Astrocyte (in vitro differentiated cells and primary cell): ENCODE data around the gene THOC6. TPM values are rescaled to one million over a fixed set of nuclear protein-coding genes. Genes with fewer than 3 reads are reported as not detected.

Experiments
- DNase-seq: peaks from one replicate; pipeline ENCODE4 v3.0.0-alpha.2; 2010; ENCODE audit warnings: low read depth
- FAIRE-seq: peaks from 2 replicates; lab custom pipeline; 2011; peaks lifted over from hg19 to GRCh38; lab: Jason Lieb, UNC
- H2AFZ ChIP-seq: 2 replicates; pipeline ENCODE4 v1.6.0; 2012; ENCODE audit warnings: low read depth, low read length, inconsistent platforms
- H3K27ac ChIP-seq: 2 replicates; pipeline ENCODE4 v1.5.1; 2011; ENCODE audit warnings: low read depth, low read length, inconsistent platforms
- H3K27me3 ChIP-seq: 2 replicates; pipeline ENCODE4 v1.6.0; 2011; ENCODE audit warnings: low read length, inconsistent platforms; ENCODE audit not compliant: insufficient read depth
- H3K36me3 ChIP-seq: 2 replicates; pipeline ENCODE4 v1.5.1; 2011; ENCODE audit warnings: low read length, inconsistent platforms; ENCODE audit not compliant: insufficient read depth
- H3K4me1 ChIP-seq: 2 replicates; pipeline ENCODE4 v1.5.1; 2011; ENCODE audit warnings: low read length, inconsistent platforms; ENCODE audit not compliant: insufficient read depth
- H3K4me2 ChIP-seq: 2 replicates; pipeline ENCODE4 v1.6.0; 2012; ENCODE audit warnings: low read length, inconsistent platforms
- H3K4me3 ChIP-seq: 2 replicates; pipeline ENCODE4 v1.5.1; 2011; ENCODE audit warnings: low read depth, mild to moderate bottlenecking, low read length, inconsistent platforms; ENCODE audit not compliant: insufficient read depth
- H3K79me2 ChIP-seq: 2 replicates; pipeline ENCODE4 v1.6.0; 2012; ENCODE audit warnings: mild to moderate bottlenecking, low read length, inconsistent platforms; ENCODE audit not compliant: insufficient read depth
- H3K9ac ChIP-seq: 2 replicates; pipeline ENCODE4 v1.6.0; 2012; ENCODE audit warnings: mild to moderate bottlenecking, low read length, inconsistent platforms
- H3K9me3 ChIP-seq: 2 replicates; pipeline ENCODE4 v1.5.1; 2012; ENCODE audit warnings: low read depth, mild to moderate bottlenecking, low read length, inconsistent platforms; ENCODE audit not compliant: insufficient read depth
- H4K20me1 ChIP-seq: 2 replicates; pipeline ENCODE4 v1.6.0; 2012; ENCODE audit warnings: low read length, inconsistent platforms; ENCODE audit not compliant: insufficient read depth
- H3K27ac Mint-ChIP-seq: one replicate; pipeline ENCODE4 v1.8.0; 2021; ENCODE audit warnings: mild to moderate bottlenecking, mixed read lengths; ENCODE audit not compliant: unreplicated experiment
- H3K27me3 Mint-ChIP-seq: one replicate; pipeline ENCODE4 v1.8.0; 2021; ENCODE audit warnings: low read depth, mixed read lengths; ENCODE audit not compliant: unreplicated experiment
- H3K36me3 Mint-ChIP-seq: one replicate; pipeline ENCODE4 v1.8.0; 2021; ENCODE audit warnings: low read depth, mixed read lengths; ENCODE audit not compliant: unreplicated experiment
- H3K4me1 Mint-ChIP-seq: one replicate; pipeline ENCODE4 v1.8.0; 2021; ENCODE audit warnings: low read depth, mixed read lengths; ENCODE audit not compliant: unreplicated experiment
- H3K4me3 Mint-ChIP-seq: one replicate; pipeline ENCODE4 v1.8.0; 2021; ENCODE audit warnings: mild to moderate bottlenecking, moderate library complexity, mixed read lengths; ENCODE audit not compliant: unreplicated experiment
- H3K9me3 Mint-ChIP-seq: one replicate; pipeline ENCODE4 v1.8.0; 2021; ENCODE audit warnings: mild to moderate bottlenecking, mixed read lengths; ENCODE audit not compliant: unreplicated experiment
- EZH2 ChIP-seq: IDR thresholded peaks from 2 replicates; pipeline ENCODE4 v1.6.1; 2012; ENCODE audit warnings: mild to moderate bottlenecking, low read length, inconsistent platforms; ENCODE audit not compliant: insufficient read depth
- total RNA-seq: library from RNA; stranded (reverse); gene quantifications from 2 replicates; pipeline ENCODE4 v1.2.1, GENCODE V29; 2021
- TF ChIP-seq, protein P1 (sequence below): IDR thresholded peaks from 2 replicates; pipeline ENCODE4 v1.5.1; 2011; ENCODE audit warnings: low read depth, mild to moderate bottlenecking, inconsistent platforms, low read length, moderate library complexity; ENCODE audit not compliant: insufficient read depth

THOC6 gene
- total RNA-seq, 1 donor from 2014 or later: 22.3 TPM

DNA sequence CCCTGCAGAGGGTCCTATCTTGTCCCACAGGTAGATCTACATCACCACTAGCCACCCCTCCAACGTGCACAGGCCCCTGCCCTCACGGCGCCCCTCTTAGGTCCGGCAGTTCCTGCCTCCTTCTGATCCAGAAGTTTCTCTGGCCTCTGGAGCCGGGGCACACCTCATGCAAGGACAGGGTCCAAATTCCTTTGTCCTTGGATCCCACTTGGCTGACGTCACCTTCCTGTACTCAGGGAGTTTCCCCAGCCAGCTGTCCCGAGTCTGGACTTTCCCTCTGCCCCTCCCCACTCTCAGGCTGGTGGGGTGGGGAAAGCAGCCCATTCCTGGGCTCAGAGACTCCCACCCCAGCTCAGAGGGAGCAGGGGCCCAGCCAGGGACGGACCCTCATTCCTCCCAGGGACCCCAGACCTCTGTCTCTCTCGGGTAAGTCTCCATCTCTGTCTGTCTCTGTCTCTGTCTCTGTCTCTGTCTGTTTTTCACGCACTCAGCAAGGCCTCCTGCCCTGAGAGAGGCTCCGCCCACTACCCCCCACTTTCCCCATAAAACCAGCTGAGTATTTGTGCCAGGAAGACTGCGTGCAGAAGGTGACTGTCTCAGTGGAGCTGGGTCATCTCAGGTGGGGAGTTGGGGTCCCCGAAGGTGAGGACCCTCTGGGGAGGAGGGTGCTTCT lies 41.4 kb downstream of the THOC6 start, which contains the start of gene IL32:
TSS of gene IL32 (plus strand) at position 572 of the 673 bp plus-strand sequence. CDS start 172 bp downstream, outside the sequence.
- H3K4me3 ChIP-seq: no peak within 1 kb of the TSS
- TF ChIP-seq EZH2: no peak
- TF ChIP-seq, protein P1, sequence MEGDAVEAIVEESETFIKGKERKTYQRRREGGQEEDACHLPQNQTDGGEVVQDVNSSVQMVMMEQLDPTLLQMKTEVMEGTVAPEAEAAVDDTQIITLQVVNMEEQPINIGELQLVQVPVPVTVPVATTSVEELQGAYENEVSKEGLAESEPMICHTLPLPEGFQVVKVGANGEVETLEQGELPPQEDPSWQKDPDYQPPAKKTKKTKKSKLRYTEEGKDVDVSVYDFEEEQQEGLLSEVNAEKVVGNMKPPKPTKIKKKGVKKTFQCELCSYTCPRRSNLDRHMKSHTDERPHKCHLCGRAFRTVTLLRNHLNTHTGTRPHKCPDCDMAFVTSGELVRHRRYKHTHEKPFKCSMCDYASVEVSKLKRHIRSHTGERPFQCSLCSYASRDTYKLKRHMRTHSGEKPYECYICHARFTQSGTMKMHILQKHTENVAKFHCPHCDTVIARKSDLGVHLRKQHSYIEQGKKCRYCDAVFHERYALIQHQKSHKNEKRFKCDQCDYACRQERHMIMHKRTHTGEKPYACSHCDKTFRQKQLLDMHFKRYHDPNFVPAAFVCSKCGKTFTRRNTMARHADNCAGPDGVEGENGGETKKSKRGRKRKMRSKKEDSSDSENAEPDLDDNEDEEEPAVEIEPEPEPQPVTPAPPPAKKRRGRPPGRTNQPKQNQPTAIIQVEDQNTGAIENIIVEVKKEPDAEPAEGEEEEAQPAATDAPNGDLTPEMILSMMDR: no peak
- peak within 1 kb of the TSS; percentile 66 for H3K4me2 ChIP-seq
- no peak for FAIRE-seq
- H3K9ac ChIP-seq: peak within 1 kb of the TSS; percentile 68
- H3K4me1 ChIP-seq: peaks cover 6% of the 10 kb centered on the region
- no peaks in the 10 kb centered on the region for H3K36me3 ChIP-seq
- Mint-ChIP-seq H3K36me3 (peaks cover 2% of the 10 kb centered on the region), H3K4me3 (peak within 1 kb of the TSS; percentile 34), H3K9me3 (peaks cover 2% of the 10 kb centered on the region), H3K27ac (peak within 1 kb of the TSS; percentile 15), H3K4me1 (peaks cover 8% of the 10 kb centered on the region), H3K27me3 (peaks cover 4% of the 10 kb centered on the region)
- peaks cover 2% of the 10 kb centered on the region for H3K27me3 ChIP-seq
- H4K20me1 ChIP-seq: no peaks in the 10 kb centered on the region
- H2AFZ ChIP-seq: peak within 1 kb of the TSS; percentile 72
- peak; percentile 36 for DNase-seq
- H3K27ac ChIP-seq: peak within 1 kb of the TSS; percentile 27
- H3K79me2 ChIP-seq: no peaks in the 10 kb centered on the region
- no peaks in the 10 kb centered on the region for H3K9me3 ChIP-seq

DNA sequence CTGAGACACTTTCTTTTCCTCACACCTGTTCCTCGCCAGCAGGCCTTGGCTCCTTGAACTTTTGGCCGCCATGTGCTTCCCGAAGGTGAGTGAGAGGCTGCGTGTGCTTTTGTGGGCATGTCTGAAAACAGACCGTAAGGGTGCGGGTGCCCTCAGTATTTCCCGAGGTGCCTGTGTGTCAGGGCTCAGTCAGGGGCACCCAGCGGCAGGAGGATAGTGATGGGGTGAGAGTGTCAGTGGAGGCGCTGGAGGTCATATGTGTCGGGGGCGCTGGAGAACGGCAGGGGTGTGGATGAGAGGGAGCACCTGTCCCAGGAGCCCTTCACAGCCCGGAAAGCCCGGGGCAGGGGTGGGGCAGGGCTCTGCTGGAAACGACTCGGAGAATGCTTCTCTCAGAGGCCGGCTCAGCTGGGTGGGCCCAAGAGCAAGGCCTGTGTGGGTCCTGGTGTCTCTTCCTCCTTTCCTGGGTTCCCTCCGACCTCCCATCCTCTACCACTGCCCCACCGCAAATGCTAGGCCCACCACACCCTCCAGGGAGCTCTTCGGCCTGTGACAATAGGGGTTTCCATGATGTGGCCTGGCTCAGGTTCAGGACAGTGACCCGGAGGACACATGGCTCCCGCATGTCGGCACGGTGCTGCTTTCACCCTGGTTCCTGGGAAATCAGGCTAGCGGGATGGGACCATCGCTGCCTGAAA lies 42.1 kb downstream of the THOC6 start:
- Mint-ChIP-seq H3K9me3 (peaks cover 3% of the 10 kb centered on the region), H3K4me3 (peak overlapping the region; percentile 34), H3K36me3 (peaks cover 3% of the 10 kb centered on the region), H3K4me1 (peaks cover 8% of the 10 kb centered on the region), H3K27ac (no peak overlapping the region), H3K27me3 (peaks cover 5% of the 10 kb centered on the region)
- Histone ChIP-seq H3K27me3 (peaks cover 2% of the 10 kb centered on the region), H2AFZ (peak overlapping the region; percentile 72), H3K36me3 (no peaks in the 10 kb centered on the region), H3K9me3 (no peaks in the 10 kb centered on the region), H3K79me2 (no peaks in the 10 kb centered on the region), H3K4me3 (no peak overlapping the region), H4K20me1 (no peaks in the 10 kb centered on the region), H3K27ac (no peak overlapping the region), H3K4me2 (peak overlapping the region; percentile 66), H3K9ac (peak overlapping the region; percentile 68), H3K4me1 (peaks cover 6% of the 10 kb centered on the region)
- DNase-seq (no peak), FAIRE-seq (no peak)
- no peak for TF ChIP-seq EZH2
- TF ChIP-seq, protein P1: no peak
